PC-9 (cell line): Measurements from ENCODE around the gene PPP1R16B.

Experiments
- EZH2 ChIP-seq: fragments of 200-600 bp; sonication (generic); IDR thresholded peaks from 2 replicates; pipeline ENCODE4 v1.8.0; 2017; ENCODE audit warnings: antibody characterized with exemption, low read depth
- TF ChIP-seq, protein P1 (sequence below): fragments of 200-600 bp; sonication (generic); conservative IDR thresholded peaks from 2 replicates; pipeline ENCODE4 v1.6.1; 2017; ENCODE audit warnings: mixed run types, antibody characterized with exemption, mild to moderate bottlenecking, moderate library complexity

DNA sequence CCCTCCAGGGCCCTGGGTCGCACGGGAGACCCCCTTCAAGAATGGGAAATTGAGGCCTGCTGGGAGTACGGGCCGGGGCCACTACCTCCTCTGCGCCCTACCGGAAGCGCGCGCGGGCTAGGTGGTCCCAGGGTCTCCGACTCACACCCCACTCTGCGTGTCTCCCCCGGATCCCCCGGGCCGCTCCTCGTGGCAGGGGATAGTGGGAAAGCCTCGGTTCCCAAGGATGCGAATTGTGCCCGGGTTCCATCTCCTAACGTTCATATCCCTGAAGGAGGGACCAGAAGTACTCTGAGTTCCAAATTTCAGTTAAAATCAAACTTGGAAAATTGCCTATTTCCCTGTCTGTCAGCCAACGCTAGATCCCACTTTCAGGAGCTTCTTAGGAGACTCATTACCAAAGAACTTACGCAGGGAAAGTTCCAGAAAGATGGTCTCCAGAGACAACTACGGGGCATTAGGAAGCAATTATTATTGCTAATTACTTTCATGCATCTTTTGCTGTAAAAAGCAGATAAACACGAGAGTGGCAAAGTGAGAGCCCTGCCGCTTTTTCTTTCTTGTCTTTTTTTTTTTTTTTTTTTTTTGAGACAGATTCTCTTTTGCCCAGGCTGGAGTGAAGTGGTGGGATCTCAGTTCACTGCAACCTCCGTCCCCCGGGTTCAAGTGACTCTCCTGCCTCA, 121.6 kb downstream of the PPP1R16B start:
- TF ChIP-seq EZH2: no peak
- TF ChIP-seq, protein P1, sequence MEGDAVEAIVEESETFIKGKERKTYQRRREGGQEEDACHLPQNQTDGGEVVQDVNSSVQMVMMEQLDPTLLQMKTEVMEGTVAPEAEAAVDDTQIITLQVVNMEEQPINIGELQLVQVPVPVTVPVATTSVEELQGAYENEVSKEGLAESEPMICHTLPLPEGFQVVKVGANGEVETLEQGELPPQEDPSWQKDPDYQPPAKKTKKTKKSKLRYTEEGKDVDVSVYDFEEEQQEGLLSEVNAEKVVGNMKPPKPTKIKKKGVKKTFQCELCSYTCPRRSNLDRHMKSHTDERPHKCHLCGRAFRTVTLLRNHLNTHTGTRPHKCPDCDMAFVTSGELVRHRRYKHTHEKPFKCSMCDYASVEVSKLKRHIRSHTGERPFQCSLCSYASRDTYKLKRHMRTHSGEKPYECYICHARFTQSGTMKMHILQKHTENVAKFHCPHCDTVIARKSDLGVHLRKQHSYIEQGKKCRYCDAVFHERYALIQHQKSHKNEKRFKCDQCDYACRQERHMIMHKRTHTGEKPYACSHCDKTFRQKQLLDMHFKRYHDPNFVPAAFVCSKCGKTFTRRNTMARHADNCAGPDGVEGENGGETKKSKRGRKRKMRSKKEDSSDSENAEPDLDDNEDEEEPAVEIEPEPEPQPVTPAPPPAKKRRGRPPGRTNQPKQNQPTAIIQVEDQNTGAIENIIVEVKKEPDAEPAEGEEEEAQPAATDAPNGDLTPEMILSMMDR: no peak
